SK-N-SH (cell line): ENCODE data around the gene CRELD2. TPM values are rescaled to one million over a fixed set of nuclear protein-coding genes. Genes with fewer than 3 reads are reported as not detected.

Source experiments
- CTCF ChIA-PET: fragments of 300-600, 350-600 bp; formaldehyde crosslinking; extraction: SDS; loops from one replicate; lab custom pipeline; 2021; lab: Yijun Ruan, JAX
- POLR2A ChIA-PET: fragments of 350-600 bp; sonication (Branson Sonifier 250); formaldehyde crosslinking; extraction: SDS; loops from one replicate; lab custom pipeline; 2020; ENCODE audit warnings: antibody characterized with exemption, inconsistent platforms; lab: Yijun Ruan, JAX
- DNase-seq: peaks from one replicate; pipeline ENCODE4 v3.0.0; 2012
- H2AFZ ChIP-seq: fragments of 200-600 bp; sonication (generic); 2 replicates; pipeline ENCODE4 v1.8.1; 2016; ENCODE audit warnings: antibody characterized with exemption, mild to moderate bottlenecking, low read depth
- H3F3A ChIP-seq: fragments of 200-600 bp; sonication (generic); replicated peaks from 2 replicates; pipeline ENCODE3; 2016; ENCODE audit warnings: antibody characterized with exemption, mild to moderate bottlenecking; ENCODE audit not compliant: insufficient read depth
- H3K27ac ChIP-seq, 2 experiments: fragments of 200-500 bp in 1 of 2; fragments of 200-600 bp in 1 of 2; sonication (Bioruptor generic) in 1 of 2; sonication (generic), shearing (Covaris generic) in 1 of 2; 2 replicates each; pipeline versions ENCODE4 v1.5.1 to v1.6.1; 2014 to 2016; ENCODE audit warnings: low read depth in 2 of 2, inconsistent platforms in 1 of 2, low read length in 1 of 2, mild to moderate bottlenecking in 1 of 2, mixed read lengths in 1 of 2
- H3K27me3 ChIP-seq: fragments of 200-600 bp; sonication (generic), shearing (Covaris generic); 2 replicates; pipeline ENCODE4 v1.6.1; 2016; ENCODE audit warnings: mixed run types; ENCODE audit not compliant: insufficient read depth
- H3K36me3 ChIP-seq, 2 experiments: fragments of 200-500 bp in 1 of 2; fragments of 200-600 bp in 1 of 2; sonication (Bioruptor generic) in 1 of 2; sonication (generic) in 1 of 2; replicated peaks in 1 of 2; 2 replicates each; pipeline versions ENCODE3 to v1.5.1; 2014 to 2016; ENCODE audit warnings: low read length in 1 of 2, mild to moderate bottlenecking in 1 of 2; ENCODE audit not compliant: insufficient read depth in 2 of 2, control insufficient read depth in 1 of 2
- H3K4me1 ChIP-seq, 2 experiments: fragments of 200-500 bp in 1 of 2; fragments of 200-600 bp in 1 of 2; sonication (Bioruptor generic) in 1 of 2; sonication (generic), shearing (Covaris generic) in 1 of 2; 2 replicates each; pipeline versions ENCODE4 v1.5.1 to v1.6.1; 2014 to 2016; ENCODE audit warnings: low read depth in 1 of 2, low read length in 1 of 2, mixed run types in 1 of 2; ENCODE audit not compliant: insufficient read depth in 2 of 2, control insufficient read depth in 1 of 2
- H3K4me2 ChIP-seq: fragments of 200-600 bp; sonication (generic), shearing (Covaris generic); 2 replicates; pipeline ENCODE4 v1.6.1; 2017; ENCODE audit warnings: mixed run types
- H3K4me3 ChIP-seq, 2 experiments: fragments of 200-500 bp in 1 of 2; fragments of 200-600 bp in 1 of 2; sonication (Bioruptor generic) in 1 of 2; sonication (generic), shearing (Covaris generic) in 1 of 2; 2 replicates each; pipeline versions ENCODE4 v1.5.1 to v1.8.1; 2014 to 2016; ENCODE audit warnings: low read depth in 2 of 2, inconsistent platforms in 1 of 2, low read length in 1 of 2, mild to moderate bottlenecking in 1 of 2, mixed read lengths in 1 of 2, moderate library complexity in 1 of 2
- H3K79me2 ChIP-seq: fragments of 200-600 bp; sonication (generic); 2 replicates; pipeline ENCODE4 v1.8.1; 2017; ENCODE audit warnings: mild to moderate bottlenecking; ENCODE audit not compliant: insufficient read depth
- H3K9ac ChIP-seq: fragments of 200-600 bp; sonication (generic); 2 replicates; pipeline ENCODE4 v1.6.1; 2017; ENCODE audit warnings: mixed run types
- H3K9me2 ChIP-seq: fragments of 200-600 bp; sonication (generic); 2 replicates; pipeline ENCODE4 v1.6.1; 2017; ENCODE audit warnings: mixed run types
- H3K9me3 ChIP-seq: fragments of 200-600 bp; sonication (generic); 2 replicates; pipeline ENCODE4 v1.6.1; 2017; ENCODE audit warnings: mixed run types, mild to moderate bottlenecking, moderate library complexity
- H4K20me1 ChIP-seq: fragments of 200-600 bp; sonication (generic); 2 replicates; pipeline ENCODE4 v1.6.1; 2017; ENCODE audit warnings: mild to moderate bottlenecking, mixed run types; ENCODE audit not compliant: insufficient read depth
- CHD2 ChIP-seq: fragments of 150-350 bp; IDR thresholded peaks from 2 replicates; pipeline ENCODE4 v1.6.1; 2018; ENCODE audit warnings: low read length; ENCODE audit not compliant: partially characterized antibody
- CTCF ChIP-seq: fragments of 200-600 bp; sonication (generic); IDR thresholded peaks from 2 replicates; pipeline ENCODE4 v1.6.1; 2017; ENCODE audit warnings: antibody characterized with exemption, mild to moderate bottlenecking, moderate library complexity
- ELF1 ChIP-seq: IDR thresholded peaks from 2 replicates; pipeline ENCODE4 v1.4.0; 2012
- EP300 ChIP-seq, 2 experiments: IDR thresholded peaks; 2 replicates each; pipeline versions ENCODE4 v1.4.0 to v1.6.1; 2012; ENCODE audit warnings: borderline replicate concordance in 1 of 2, low read depth in 1 of 2, low read length in 1 of 2
- GABPA ChIP-seq: IDR thresholded peaks from 2 replicates; pipeline ENCODE4 v1.4.0; 2012; ENCODE audit warnings: low read depth, mild to moderate bottlenecking
- IRF3 ChIP-seq: fragments of 150-350 bp; IDR thresholded peaks from 2 replicates; pipeline ENCODE4 v1.6.1; 2016; ENCODE audit warnings: mild to moderate bottlenecking, low read depth, low read length
- MAX ChIP-seq: IDR thresholded peaks from 2 replicates; pipeline ENCODE4 v1.4.0; 2012; ENCODE audit warnings: low read depth
- MEF2A ChIP-seq: IDR thresholded peaks from 2 replicates; pipeline ENCODE4 v1.4.0; 2012; ENCODE audit warnings: low read depth, borderline replicate concordance
- MXI1 ChIP-seq: IDR thresholded peaks from 2 replicates; pipeline ENCODE4 v1.6.1; 2012; ENCODE audit warnings: mild to moderate bottlenecking, low read depth, low read length, improper control_type of control experiment
- RAD21 ChIP-seq: IDR thresholded peaks from 2 replicates; pipeline ENCODE4 v1.6.1; 2012; ENCODE audit warnings: mild to moderate bottlenecking, low read length
- RFX5 ChIP-seq: IDR thresholded peaks from 2 replicates; pipeline ENCODE4 v1.6.1; 2012; ENCODE audit warnings: mild to moderate bottlenecking, improper control_type of control experiment, low read length
- RXRA ChIP-seq: IDR thresholded peaks from 2 replicates; pipeline ENCODE4 v1.4.0; 2012; ENCODE audit warnings: low read depth, mild to moderate bottlenecking, borderline replicate concordance
- SIN3A ChIP-seq: IDR thresholded peaks from 2 replicates; pipeline ENCODE4 v1.6.1; 2012; ENCODE audit warnings: low read depth, mild to moderate bottlenecking, low read length, moderate library complexity, borderline replicate concordance
- SMC3 ChIP-seq: IDR thresholded peaks from 2 replicates; pipeline ENCODE4 v1.6.1; 2012; ENCODE audit warnings: low read depth, low read length, improper control_type of control experiment
- TEAD4 ChIP-seq: IDR thresholded peaks from 2 replicates; pipeline ENCODE4 v1.4.0; 2012; ENCODE audit warnings: mild to moderate bottlenecking, borderline replicate concordance; ENCODE audit not compliant: insufficient read depth
- USF2 ChIP-seq: fragments of 150-350 bp; IDR thresholded peaks from 2 replicates; pipeline ENCODE4 v1.6.1; 2017; ENCODE audit warnings: antibody characterized with exemption, low read length, low read depth, borderline replicate concordance
- YY1 ChIP-seq: IDR thresholded peaks from 2 replicates; pipeline ENCODE4 v1.4.0; 2012; ENCODE audit warnings: low read depth, mild to moderate bottlenecking
- ZBTB33 ChIP-seq: IDR thresholded peaks from 2 replicates; pipeline ENCODE4 v1.4.0; 2012; ENCODE audit warnings: low read depth, borderline replicate concordance
- WGBS: methylation state at CpG from one replicate; pipeline ENCODE4 v1.1.6; 2017; ENCODE audit warnings: low lambda C conversion rate; 5-methylcytosine and 5-hydroxymethylcytosine counted together
- polyA plus RNA-seq, 3 experiments: library from polyadenylated mRNA; depleted of rRNA; stranded (reverse); fragments of >200 nt; gene quantifications; 2 replicates each; pipeline ENCODE4 v1.2.3, GENCODE V29; 2012

Gene CRELD2
- polyA plus RNA-seq, 1 of the 3 experiments (the other 2 are of a cell fraction), result 113 TPM

- 96% methylated on average over 18 of the region's 18 CpGs for WGBS
- Histone ChIP-seq H3K27ac (no peak overlapping the region), H3K36me3 (peaks cover 9 to 25% of the 10 kb centered on the region in 2 experiments), H3K9ac (no peak overlapping the region), H2AFZ (no peak overlapping the region), H3K4me3 (no peak overlapping the region), H3K9me3 (no peaks in the 10 kb centered on the region), H3K27me3 (no peaks in the 10 kb centered on the region), H3K4me2 (no peak overlapping the region), H4K20me1 (no peaks in the 10 kb centered on the region), H3K4me1 (peaks cover 0 to 27% of the 10 kb centered on the region in 2 experiments; a peak in 1 of 4 replicates), H3F3A (peaks cover 5% of the 10 kb centered on the region), H3K79me2 (no peaks in the 10 kb centered on the region; the same call in 1 of the 2 replicates), H3K9me2 (no peaks in the 10 kb centered on the region)
- ChIA-PET POLR2A (no interaction called here), CTCF (interaction anchor here (1.1 to 1.6 kb wide), 3 partner anchors 10 to 138 kb away, joined by 3 to 7 read pairs (median 4); no protein-coding TSS in a partner anchor)
- TF ChIP-seq RAD21 (no peak), SIN3A (no peak), GABPA (no peak), RXRA (no peak), CTCF (no peak), MEF2A (no peak), MAX (no peak), YY1 (no peak), RFX5 (no peak), MXI1 (no peak), EP300 (IDR thresholded peaks at IDR 0.05; ENCODE audit: borderline replicate concordance in 1 of 2, low read depth in 1 of 2, low read length in 1 of 2) (no peak)
- no peak for DNase-seq
These were observed 13.0 kb upstream of the CRELD2 start for GRCh38 chr22:49905465-49905864.

- Histone ChIP-seq H3K36me3 (peaks cover 9 to 26% of the 10 kb centered on the region in 2 experiments), H3K9ac (no peak overlapping the region), H3K4me1 (peaks cover 0 to 19% of the 10 kb centered on the region in 2 experiments; a peak in 1 of 4 replicates), H3K27me3 (no peaks in the 10 kb centered on the region), H2AFZ (no peak overlapping the region), H3F3A (peaks cover 5% of the 10 kb centered on the region), H3K79me2 (no peaks in the 10 kb centered on the region; the same call in 1 of the 2 replicates), H3K4me3 (no peak overlapping the region), H3K27ac (no peak overlapping the region), H4K20me1 (no peaks in the 10 kb centered on the region), H3K9me3 (no peaks in the 10 kb centered on the region), H3K9me2 (no peaks in the 10 kb centered on the region), H3K4me2 (no peak overlapping the region)
- ChIA-PET CTCF (interaction anchor here (1.1 to 1.6 kb wide), 3 partner anchors 9 to 139 kb away, joined by 3 to 7 read pairs (median 4); no protein-coding TSS in a partner anchor), POLR2A (no interaction called here)
- no peak for DNase-seq
- WGBS, result 95% methylated on average over 12 of the region's 28 CpGs
- TF ChIP-seq EP300 (IDR thresholded peaks at IDR 0.05; ENCODE audit: borderline replicate concordance in 1 of 2, low read depth in 1 of 2, low read length in 1 of 2), result no peak
- no peak for TF ChIP-seq MEF2A
- TF ChIP-seq RAD21, result no peak
- no peak for TF ChIP-seq ZBTB33
- no peak for TF ChIP-seq USF2
- no peak for TF ChIP-seq IRF3
- no peak for TF ChIP-seq YY1
- TF ChIP-seq CHD2, result no peak
- TF ChIP-seq RFX5, result no peak
- no peak for TF ChIP-seq TEAD4
- TF ChIP-seq SMC3, result no peak
- no peak for TF ChIP-seq MAX
- TF ChIP-seq GABPA, result no peak
- TF ChIP-seq ELF1, result no peak
These were observed 12.2 kb upstream of the CRELD2 start for GRCh38 chr22:49906071-49906798.
